A172 (cell line): Measurements from ENCODE around the gene ZNF213. TPM values are rescaled to one million over a fixed set of nuclear protein-coding genes. Genes with fewer than 3 reads are reported as not detected.

Experiments
- DNase-seq: peaks from one replicate; pipeline ENCODE4 v3.0.0-alpha.2; 2015; ENCODE audit warnings: low spot score
- total RNA-seq: library from RNA; depleted of rRNA; stranded (reverse); fragments of >200 nt; shearing (Covaris generic); gene quantifications from 2 replicates; pipeline ENCODE4 v1.2.3, GENCODE V29; 2014

Gene ZNF213
- total RNA-seq, 1 experiment from 2014 or later: 2.1 TPM

DNA sequence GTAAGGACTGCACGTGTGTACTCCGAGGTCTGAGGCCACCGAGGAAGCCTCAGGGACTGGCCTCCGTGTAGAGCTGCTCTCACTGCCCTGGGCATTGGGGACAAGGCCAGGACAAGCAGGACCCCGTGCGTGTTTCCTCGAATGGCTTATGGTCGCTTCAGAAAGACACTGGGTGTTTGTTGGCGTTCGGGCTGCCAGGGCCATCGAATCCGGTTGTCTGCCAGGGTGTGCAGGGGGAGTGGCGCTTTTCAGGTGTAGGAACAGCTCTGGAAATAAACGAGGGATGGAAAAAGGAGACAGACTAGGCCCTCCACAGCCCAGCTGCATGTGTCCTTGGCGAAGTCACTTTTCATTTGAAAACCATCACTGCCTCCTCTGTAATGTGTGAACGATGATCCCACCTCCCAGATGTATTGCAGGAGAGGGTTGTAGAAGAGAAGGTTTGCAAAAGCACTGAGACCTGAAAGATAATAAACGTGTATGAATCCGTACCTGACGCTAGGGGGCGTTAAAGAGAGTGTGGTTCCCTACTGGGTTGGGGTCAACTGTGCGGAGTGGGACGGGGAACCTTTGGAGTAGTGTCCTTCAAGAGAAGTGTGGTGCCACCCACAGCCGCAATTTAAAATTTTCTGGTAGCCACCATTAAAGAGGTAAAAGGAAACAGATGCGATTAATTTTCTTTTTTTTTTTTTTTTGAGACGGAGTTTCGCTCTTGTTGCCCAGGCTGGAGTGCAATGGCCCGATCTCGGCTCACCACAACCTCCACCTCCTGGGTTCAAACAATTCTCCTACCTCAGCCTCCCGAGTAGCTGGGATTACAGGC lies 33.6 kb upstream of the ZNF213 start:
- peak; percentile 20 for DNase-seq

GRCh38 chr16:3101841-3102470 lies 32.9 kb upstream of the ZNF213 start:
- no peak for DNase-seq

GRCh38 chr16:3106205-3106928 lies 28.5 kb upstream of the ZNF213 start:
- DNase-seq: peak; percentile 75

DNA sequence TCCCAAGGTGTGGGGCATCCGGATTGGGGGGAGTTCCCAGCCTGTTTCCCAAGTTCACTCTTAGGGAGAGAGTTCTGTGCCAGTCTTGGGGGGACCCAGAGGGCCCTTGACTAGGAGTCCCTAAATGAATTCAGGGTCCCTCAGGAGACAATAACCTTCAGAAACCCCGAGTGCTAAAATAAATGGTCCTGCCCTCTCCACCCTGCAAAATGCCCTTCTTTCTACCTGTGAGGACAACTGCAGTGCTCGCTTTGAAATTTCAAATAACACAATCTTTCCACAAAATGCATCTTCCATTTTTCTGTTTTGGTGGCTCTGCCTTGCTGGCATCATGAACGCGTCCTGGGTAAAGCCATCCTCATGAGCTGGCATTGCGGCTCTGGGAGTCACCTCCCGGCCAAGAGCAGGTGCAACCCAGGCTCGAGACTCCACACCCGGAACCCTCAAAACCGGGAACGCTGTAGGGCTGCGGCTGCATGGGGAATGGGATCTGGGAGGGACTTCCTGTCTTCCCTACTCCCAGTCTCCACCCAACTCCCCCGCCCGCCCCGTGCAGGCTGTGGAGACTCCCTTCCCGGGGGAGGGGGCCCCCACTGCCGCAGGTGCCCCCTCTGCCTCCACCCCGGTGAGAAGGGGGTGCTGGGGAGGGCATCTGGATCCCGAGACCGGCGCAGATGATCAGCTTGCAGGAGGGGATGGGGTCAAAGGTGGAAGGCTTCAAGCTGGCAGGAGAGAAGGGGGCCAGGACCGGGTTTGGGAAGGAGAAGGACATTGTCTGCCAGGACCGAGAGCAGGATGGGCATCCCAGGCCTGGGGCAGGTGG lies 22.6 kb upstream of the ZNF213 start, which contains the start of gene ZNF205:
ZNF205 (plus strand) TSS at position 529 of the 823 bp plus-strand sequence. CDS start 845 bp downstream, outside the sequence.
- peak; percentile 80 for DNase-seq

DNA sequence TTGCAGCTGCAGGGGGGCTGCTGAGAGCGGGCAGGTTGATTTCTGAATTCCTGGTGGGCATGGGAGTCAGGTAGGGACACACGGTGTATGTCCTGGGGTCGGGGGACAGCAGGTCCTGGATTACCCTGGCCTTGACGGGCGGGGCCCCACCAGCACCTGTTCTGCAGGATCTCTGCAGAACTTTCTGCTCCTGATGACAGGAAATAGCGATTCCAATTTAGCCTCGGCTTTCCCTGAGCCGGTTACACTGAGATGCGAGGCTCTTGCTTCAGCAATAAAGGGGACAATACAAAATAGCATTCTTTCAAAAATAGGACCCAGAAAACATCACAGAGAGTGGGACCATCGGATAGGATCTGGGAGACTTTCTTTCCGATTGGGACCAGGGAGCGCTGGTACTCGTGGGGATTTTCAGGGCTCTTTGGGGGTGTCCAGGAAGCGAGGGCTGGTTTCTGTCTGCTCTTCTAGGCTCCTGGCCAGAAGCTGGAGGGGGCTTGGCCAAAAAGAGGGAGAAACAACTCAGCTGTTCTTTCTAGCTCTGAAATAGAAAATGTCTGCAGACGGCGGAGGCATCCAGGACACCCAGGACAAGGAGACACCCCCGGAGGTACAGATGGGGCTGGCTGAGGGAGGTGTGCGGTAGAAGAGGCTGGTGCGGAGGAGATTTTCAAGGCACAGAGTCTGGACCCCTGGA lies 21.8 kb upstream of the ZNF213 start:
- no peak for DNase-seq

- DNase-seq: peak; percentile 46
Observed at GRCh38 chr16:3113765-3114479, 20.9 kb upstream of the ZNF213 start.

DNA sequence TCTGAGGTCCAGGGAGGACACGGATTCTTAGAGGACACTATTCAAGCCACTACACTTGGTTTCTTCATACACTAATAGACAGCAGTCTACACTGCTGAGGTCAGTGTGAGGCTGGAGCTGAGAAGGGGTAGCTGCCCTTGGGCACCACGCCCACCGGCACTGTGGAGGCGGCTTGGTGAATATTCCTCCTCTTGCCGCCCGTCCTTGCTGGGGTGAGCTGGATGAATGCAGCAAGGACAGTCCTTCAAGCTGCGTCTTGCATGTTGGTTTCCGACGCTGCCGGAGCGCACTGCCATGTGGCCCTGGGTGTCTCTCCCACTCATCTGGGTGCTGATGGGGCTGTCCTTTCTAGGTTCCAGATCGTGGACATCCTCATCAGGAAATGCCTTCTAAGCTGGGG lies 19.8 kb upstream of the ZNF213 start:
- DNase-seq: no peak

GRCh38 chr16:3115561-3115960 lies 19.3 kb upstream of the ZNF213 start:
- no peak for DNase-seq

GRCh38 chr16:3118204-3118790 lies 16.5 kb upstream of the ZNF213 start:
- no peak for DNase-seq

DNA sequence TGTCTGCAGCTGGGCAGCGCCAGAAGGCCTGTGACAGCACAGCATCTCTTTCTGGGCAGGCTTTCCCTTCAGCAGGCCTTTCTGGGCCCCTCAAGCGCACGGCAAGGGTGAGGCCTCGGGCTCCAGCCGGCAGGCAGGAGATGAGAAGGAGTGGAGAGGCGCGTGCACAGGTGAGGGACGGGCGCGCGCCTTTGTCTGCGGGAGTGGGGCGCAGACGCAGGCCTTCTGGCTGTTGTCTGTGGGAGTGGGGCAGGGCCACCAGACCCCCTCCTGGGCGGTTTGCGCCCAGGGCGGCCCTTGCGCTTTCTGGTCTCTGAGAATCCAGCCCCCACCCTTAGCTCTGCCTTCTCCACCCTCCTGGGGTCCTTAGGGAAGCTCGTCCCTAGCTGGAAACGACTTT lies 16.0 kb upstream of the ZNF213 start:
- DNase-seq: no peak

- no peak for DNase-seq
Observed at GRCh38 chr16:3119286-3119685, 15.5 kb upstream of the ZNF213 start.

DNA sequence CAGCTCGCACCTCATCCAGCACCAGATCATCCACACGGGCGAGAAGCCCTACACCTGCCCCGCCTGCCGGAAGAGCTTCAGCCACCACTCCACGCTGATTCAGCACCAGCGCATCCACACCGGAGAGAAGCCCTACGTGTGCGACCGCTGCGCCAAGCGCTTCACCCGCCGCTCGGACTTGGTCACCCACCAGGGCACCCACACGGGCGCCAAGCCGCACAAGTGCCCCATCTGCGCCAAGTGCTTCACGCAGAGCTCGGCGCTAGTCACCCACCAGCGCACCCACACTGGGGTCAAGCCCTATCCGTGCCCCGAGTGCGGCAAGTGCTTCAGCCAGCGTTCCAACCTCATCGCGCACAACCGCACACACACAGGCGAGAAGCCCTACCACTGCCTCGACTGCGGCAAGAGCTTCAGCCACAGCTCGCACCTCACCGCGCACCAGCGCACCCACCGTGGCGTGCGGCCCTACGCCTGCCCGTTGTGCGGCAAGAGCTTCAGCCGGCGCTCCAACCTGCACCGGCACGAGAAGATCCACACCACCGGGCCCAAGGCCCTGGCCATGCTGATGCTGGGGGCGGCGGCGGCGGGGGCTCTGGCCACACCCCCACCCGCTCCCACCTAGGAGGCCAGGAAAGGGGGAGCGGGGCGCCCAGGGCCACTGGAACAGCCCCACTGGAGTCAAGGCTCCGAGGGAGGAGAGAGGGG lies 15.0 kb upstream of the ZNF213 start:
- DNase-seq: no peak

DNA sequence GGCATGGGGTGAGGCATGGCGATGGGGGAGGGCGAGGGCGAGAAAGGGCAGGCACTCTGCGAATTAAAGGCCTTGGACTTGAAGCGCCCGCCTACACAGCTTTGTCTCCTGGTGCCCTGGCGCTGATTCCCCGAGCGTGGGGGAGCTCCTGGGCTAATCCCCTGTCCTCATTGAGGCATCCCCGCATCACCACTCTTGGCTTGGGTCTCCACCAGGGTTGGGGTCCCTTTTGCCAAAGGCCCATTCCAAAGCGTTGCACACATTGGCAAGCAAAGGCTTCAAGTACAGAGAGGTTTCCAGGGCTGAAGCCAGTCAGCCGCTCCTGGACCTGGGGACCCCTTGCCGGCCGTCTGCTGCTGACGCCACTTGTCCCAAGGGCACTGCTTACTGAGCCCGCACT lies 14.4 kb upstream of the ZNF213 start:
- no peak for DNase-seq

- no peak for DNase-seq
Observed at GRCh38 chr16:3121851-3122467, 12.9 kb upstream of the ZNF213 start.

DNA sequence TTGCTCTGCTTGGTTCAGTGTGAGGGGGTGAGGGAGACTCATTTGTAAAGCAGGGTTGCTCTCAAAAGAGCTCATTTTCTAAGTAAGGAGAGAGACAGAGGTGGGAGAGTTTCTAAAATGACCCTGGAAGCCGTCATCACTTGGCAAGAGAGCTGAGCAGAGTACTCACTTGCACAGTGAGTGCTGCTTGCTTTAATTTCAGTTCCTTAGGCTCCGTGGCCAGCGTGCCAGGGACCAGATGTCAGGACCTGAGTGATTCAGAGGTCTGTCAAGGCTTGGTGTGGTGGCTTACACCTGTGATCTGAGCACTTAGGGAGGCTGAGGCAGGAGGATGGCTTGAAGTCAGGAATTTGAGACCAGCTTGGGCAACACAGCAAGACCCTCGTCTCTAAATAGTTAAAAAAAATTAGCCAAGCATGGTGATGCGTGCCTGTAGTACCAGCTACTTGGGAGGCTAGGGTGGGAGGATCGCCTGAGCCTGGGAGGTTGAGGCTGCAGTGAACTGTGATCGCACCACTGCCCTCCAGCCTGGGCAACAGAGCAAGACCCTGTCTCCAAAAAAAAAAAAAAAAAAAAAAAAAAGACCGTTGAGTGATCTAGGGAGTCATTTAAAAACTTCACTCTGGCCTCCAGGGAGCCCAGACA lies 11.8 kb upstream of the ZNF213 start:
- no peak for DNase-seq

- peak; percentile 96 for DNase-seq
Observed at GRCh38 chr16:3123986-3124886, 10.6 kb upstream of the ZNF213 start.

DNA sequence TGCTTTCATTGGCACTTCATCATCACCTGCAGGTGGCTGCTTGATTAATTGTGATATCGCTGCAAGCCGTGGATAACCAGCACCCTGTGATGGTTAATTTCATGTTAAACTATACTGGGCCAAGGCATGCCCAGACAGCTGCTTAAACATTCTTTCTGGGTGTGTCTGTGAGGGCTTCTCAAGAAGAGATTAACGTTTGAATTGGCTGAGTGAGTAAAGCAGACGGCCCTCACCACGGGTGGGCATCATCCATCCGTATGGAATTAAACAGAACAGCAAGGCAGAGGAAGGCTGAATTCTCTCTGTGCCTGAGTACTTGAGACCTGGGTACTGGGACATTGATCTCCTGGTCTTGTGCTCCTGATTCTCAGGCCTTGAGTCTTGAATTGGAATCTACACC lies 7.1 kb upstream of the ZNF213 start:
- no peak for DNase-seq
